Panc1 (cell line): ENCODE measurements around the gene ZCCHC24. TPM values are rescaled to one million over a fixed set of nuclear protein-coding genes. Genes with fewer than 3 reads are reported as not detected.

ENCODE experiments used
- ATAC-seq: fragments of 200-7000 bp; cut with Tn5 transposase; 2 replicates; pipeline ENCODE4 v1.9.1; 2020; ENCODE audit warnings: mild to moderate bottlenecking, moderate library complexity
- BruUV-seq: library from RNA; stranded (reverse); fragments of 400-500 nt; replicated peaks from 2 replicates; lab custom pipeline; 2021; lab: Mats Ljungman, UMichigan
- CTCF ChIA-PET: fragments of 300-600 bp; sonication (Branson Sonifier 250); formaldehyde crosslinking; loops from one replicate; lab custom pipeline; 2022; ENCODE audit warnings: antibody characterized with exemption; lab: Charles Lee
- POLR2A ChIA-PET: fragments of 300-600 bp; sonication (Branson Sonifier 250); formaldehyde crosslinking; loops from one replicate; lab custom pipeline; 2022; ENCODE audit warnings: antibody characterized with exemption; lab: Charles Lee
- DNase-seq: peaks from one replicate; pipeline ENCODE4 v3.0.0-alpha.2; 2010; ENCODE audit warnings: low read depth, low spot score
- H3K27ac ChIP-seq: 2 replicates; pipeline ENCODE4 v1.5.1; 2011; ENCODE audit warnings: mild to moderate bottlenecking, low read length, inconsistent platforms
- H3K27me3 ChIP-seq: fragments of 200-500 bp; sonication (Bioruptor generic); 2 replicates; pipeline ENCODE4 v1.6.0; 2014; ENCODE audit warnings: low read length, inconsistent platforms; ENCODE audit not compliant: control insufficient read depth, insufficient read depth
- H3K36me3 ChIP-seq: fragments of 200-500 bp; sonication (Bioruptor generic); 2 replicates; pipeline ENCODE4 v1.5.1; 2014; ENCODE audit warnings: inconsistent platforms, mild to moderate bottlenecking, low read length, moderate library complexity; ENCODE audit not compliant: control insufficient read depth, insufficient read depth
- H3K4me1 ChIP-seq: 2 replicates; pipeline ENCODE4 v1.5.1; 2011; ENCODE audit warnings: inconsistent platforms, mild to moderate bottlenecking, low read length, moderate library complexity; ENCODE audit not compliant: control insufficient read depth, insufficient read depth
- H3K4me3 ChIP-seq, 2 experiments: 2 replicates each; pipeline ENCODE4 v1.5.1; 2011 to 2012; ENCODE audit warnings: low read depth in 2 of 2, low read length in 2 of 2, mild to moderate bottlenecking in 2 of 2, inconsistent platforms in 1 of 2, moderate library complexity in 1 of 2
- H3K9me3 ChIP-seq: fragments of 200-500 bp; sonication (Bioruptor generic); 2 replicates; pipeline ENCODE4 v1.5.1; 2014; ENCODE audit warnings: low read depth, mild to moderate bottlenecking, inconsistent platforms, low read length, moderate library complexity; ENCODE audit not compliant: control insufficient read depth, insufficient read depth
- POLR2AphosphoS5 ChIP-seq: IDR thresholded peaks from 2 replicates; pipeline ENCODE4 v1.6.1; 2012; ENCODE audit warnings: mild to moderate bottlenecking, low read depth, low read length, moderate library complexity
- SIN3A ChIP-seq: IDR thresholded peaks from 2 replicates; pipeline ENCODE4 v1.6.1; 2012; ENCODE audit warnings: low read depth, mild to moderate bottlenecking, low read length, moderate library complexity, borderline replicate concordance; ENCODE audit not compliant: insufficient read depth
- TCF7L2 ChIP-seq: IDR thresholded peaks from 2 replicates; pipeline ENCODE4 v1.6.1; 2011; ENCODE audit warnings: mild to moderate bottlenecking, low read depth, low read length, inconsistent platforms
- in situ Hi-C: cut with HindIII; loops from 2 replicates; pipeline ENCODE4 v1.10.0; 2016; ENCODE audit warnings: low sequenced_read_pairs, low pct_unique_long_range_greater_than_20kb
- intact Hi-C: fragments of 100-400 bp; cut with micrococcal nuclease; formaldehyde crosslinking; loops from one replicate; pipeline ENCODE4 v1.10.0; 2022; ENCODE audit not compliant: unreplicated experiment
- total RNA-seq: library from RNA; stranded (reverse); gene quantifications from one replicate; pipeline ENCODE4 v1.2.1, GENCODE V29; 2021; ENCODE audit not compliant: unreplicated experiment
- TF ChIP-seq, protein P1 (sequence below), 2 experiments: IDR thresholded peaks; 2 replicates each; pipeline ENCODE4 v1.6.1; 2011 to 2012; ENCODE audit warnings: low read depth in 2 of 2, control low read depth in 1 of 2, low read length in 1 of 2, mild to moderate bottlenecking in 1 of 2, moderate library complexity in 1 of 2; ENCODE audit not compliant: insufficient read depth in 1 of 2
- TF ChIP-seq, protein P2 (sequence below): fragments of 450-650 bp; IDR thresholded peaks from 2 replicates; pipeline ENCODE4 v1.5.1; 2017; ENCODE audit warnings: mild to moderate bottlenecking

The ZCCHC24 gene
- total RNA-seq, 1 experiment from 2014 or later, result 7.8 TPM

DNA sequence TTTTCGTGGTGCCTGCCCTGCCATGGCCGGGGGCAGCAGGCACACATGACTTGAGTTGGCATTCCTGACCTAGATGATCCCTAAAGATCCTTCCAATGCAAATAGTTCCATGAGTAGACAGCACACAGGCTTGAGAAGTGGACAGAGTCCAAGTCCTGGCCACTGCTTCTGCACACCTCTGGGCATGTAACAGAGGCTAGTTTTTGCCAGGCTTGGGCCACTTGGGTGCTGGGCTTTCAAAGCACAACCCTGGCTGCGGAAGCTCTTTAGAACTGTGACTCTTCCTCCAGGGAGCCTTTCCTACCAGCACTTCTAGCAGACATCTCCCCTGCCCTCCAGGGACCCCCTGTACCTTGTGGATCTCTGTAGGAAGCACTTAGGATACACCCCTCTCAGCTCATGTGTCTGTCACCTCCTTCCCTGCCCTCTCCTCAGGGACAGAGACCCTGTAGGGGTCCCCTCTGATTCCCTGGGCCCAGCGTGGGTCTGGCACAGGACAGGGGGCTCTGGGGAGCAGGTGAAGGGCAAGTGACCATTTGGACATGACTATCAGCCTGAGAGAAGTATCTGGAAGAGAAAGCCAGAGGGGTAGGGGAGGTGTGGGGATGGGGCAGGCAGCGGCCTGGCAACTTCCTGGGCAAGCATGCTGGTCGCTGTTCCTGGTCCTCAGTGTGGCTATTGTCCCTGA, 36.2 kb downstream of the ZCCHC24 start:
- POLR2A ChIA-PET, result no interaction called here

DNA sequence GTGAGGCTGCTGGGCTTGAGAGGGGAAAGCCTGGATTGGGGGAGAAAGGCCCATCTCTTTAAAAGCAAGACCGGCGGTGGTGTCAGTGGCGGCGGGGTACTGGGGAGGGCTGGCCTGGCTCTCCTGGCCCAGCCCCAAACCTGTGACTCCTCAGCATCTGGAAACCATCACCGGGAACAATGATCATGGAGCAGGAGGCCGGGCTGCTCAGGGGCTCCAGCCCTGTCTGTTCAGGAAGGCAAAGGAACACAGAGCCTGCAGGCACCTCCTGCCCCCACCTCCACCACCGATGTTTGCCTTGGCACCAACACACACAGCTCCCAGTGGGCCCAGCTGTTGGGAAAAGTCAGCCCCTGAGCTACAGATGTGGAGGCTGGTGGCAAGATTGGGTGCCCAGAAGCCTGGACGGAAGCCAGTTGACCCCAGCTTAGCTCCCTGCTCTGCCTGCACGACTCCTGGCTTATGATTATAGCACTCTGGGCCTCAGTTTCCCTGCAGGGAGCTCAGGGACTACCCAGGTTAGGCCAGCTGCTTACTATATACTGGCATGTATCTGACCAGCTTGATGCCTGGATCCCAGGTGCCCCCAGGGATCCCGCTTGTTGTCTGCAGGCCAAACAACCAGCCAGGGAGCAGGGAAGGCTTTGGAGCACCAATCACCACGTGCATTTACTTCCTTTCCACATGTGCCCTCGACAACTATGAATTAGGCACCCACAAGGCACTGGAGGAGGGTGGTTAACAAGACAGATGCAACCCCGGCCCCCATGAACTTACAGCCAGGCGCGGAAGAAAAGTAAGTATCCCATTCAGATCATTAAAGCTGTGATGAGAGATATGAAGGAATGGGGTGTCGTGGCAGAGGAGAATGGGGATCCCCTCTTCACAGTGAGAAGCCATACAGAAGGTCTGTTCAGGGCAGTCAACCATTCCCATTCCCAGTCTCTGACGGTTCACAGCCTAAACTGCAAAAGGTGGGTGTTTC, 37.3 kb downstream of the ZCCHC24 start:
- no peaks in the 10 kb centered on the region for H3K36me3 ChIP-seq
- no TSS peak for BruUV-seq
- H3K4me1 ChIP-seq, result peaks cover 4% of the 10 kb centered on the region; the same call in 1 of the 2 replicates
- no peak for TF ChIP-seq TCF7L2
- TF ChIP-seq, protein P1, sequence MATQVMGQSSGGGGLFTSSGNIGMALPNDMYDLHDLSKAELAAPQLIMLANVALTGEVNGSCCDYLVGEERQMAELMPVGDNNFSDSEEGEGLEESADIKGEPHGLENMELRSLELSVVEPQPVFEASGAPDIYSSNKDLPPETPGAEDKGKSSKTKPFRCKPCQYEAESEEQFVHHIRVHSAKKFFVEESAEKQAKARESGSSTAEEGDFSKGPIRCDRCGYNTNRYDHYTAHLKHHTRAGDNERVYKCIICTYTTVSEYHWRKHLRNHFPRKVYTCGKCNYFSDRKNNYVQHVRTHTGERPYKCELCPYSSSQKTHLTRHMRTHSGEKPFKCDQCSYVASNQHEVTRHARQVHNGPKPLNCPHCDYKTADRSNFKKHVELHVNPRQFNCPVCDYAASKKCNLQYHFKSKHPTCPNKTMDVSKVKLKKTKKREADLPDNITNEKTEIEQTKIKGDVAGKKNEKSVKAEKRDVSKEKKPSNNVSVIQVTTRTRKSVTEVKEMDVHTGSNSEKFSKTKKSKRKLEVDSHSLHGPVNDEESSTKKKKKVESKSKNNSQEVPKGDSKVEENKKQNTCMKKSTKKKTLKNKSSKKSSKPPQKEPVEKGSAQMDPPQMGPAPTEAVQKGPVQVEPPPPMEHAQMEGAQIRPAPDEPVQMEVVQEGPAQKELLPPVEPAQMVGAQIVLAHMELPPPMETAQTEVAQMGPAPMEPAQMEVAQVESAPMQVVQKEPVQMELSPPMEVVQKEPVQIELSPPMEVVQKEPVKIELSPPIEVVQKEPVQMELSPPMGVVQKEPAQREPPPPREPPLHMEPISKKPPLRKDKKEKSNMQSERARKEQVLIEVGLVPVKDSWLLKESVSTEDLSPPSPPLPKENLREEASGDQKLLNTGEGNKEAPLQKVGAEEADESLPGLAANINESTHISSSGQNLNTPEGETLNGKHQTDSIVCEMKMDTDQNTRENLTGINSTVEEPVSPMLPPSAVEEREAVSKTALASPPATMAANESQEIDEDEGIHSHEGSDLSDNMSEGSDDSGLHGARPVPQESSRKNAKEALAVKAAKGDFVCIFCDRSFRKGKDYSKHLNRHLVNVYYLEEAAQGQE (IDR thresholded peaks at IDR 0.05; ENCODE audit: insufficient read depth in 1 of 2, low read depth in 2 of 2, low read length in 1 of 2), result no peak
- no peak for TF ChIP-seq SIN3A
- TF ChIP-seq POLR2AphosphoS5, result no peak
- TF ChIP-seq, protein P2, sequence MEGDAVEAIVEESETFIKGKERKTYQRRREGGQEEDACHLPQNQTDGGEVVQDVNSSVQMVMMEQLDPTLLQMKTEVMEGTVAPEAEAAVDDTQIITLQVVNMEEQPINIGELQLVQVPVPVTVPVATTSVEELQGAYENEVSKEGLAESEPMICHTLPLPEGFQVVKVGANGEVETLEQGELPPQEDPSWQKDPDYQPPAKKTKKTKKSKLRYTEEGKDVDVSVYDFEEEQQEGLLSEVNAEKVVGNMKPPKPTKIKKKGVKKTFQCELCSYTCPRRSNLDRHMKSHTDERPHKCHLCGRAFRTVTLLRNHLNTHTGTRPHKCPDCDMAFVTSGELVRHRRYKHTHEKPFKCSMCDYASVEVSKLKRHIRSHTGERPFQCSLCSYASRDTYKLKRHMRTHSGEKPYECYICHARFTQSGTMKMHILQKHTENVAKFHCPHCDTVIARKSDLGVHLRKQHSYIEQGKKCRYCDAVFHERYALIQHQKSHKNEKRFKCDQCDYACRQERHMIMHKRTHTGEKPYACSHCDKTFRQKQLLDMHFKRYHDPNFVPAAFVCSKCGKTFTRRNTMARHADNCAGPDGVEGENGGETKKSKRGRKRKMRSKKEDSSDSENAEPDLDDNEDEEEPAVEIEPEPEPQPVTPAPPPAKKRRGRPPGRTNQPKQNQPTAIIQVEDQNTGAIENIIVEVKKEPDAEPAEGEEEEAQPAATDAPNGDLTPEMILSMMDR, result no peak
- no peaks in the 10 kb centered on the region for H3K27me3 ChIP-seq
- intact Hi-C loops, result no loop called here
- no peaks in the 10 kb centered on the region for H3K9me3 ChIP-seq
- DNase-seq, result no peak
- CTCF ChIA-PET, result interaction anchor here (0.6 kb wide), 1 partner anchor 59 kb away, joined by 5 read pairs; no protein-coding TSS in a partner anchor
- POLR2A ChIA-PET, result no interaction called here
- ATAC-seq, result no peak
- H3K4me3 ChIP-seq, result no peak overlapping the region
- in situ Hi-C loops, result no loop called here
- H3K27ac ChIP-seq, result no peak overlapping the region

More for the DNA sequence above, 36.2 kb downstream of the ZCCHC24 start:
- H3K36me3 ChIP-seq, result no peaks in the 10 kb centered on the region
- TF ChIP-seq TCF7L2, result no peak
- TF ChIP-seq, protein P2, result no peak
- TF ChIP-seq POLR2AphosphoS5, result no peak
- no peak for TF ChIP-seq SIN3A
- TF ChIP-seq, protein P1 (IDR thresholded peaks at IDR 0.05; ENCODE audit: insufficient read depth in 1 of 2, low read depth in 2 of 2, low read length in 1 of 2), result no peak
- H3K4me3 ChIP-seq, result no peak overlapping the region
- DNase-seq, result no peak
- in situ Hi-C loops (no loop called here), intact Hi-C loops (no loop called here)
- ATAC-seq, result no peak
- no TSS peak for BruUV-seq
- no peaks in the 10 kb centered on the region for H3K9me3 ChIP-seq
- H3K4me1 ChIP-seq, result no peaks in the 10 kb centered on the region; the same call in 1 of the 2 replicates
- H3K27ac ChIP-seq, result no peak overlapping the region
- CTCF ChIA-PET, result interaction anchor here (0.6 kb wide), 1 partner anchor 58 kb away, joined by 5 read pairs; no protein-coding TSS in a partner anchor
- H3K27me3 ChIP-seq, result no peaks in the 10 kb centered on the region
